Inflammatory macrophage (primary cell): ENCODE measurements around the gene MED12.
"Not testable (repeated sequence)": the region's sequence is repeated elsewhere in the genome, so short reads cannot be mapped to it uniquely, and the experiment has no call there.

Experiments
- DNase-seq, 2 donors: peaks; one replicate each; pipeline ENCODE4 v3.0.0-alpha.2; 2020 to 2022

MED12 gene

DNA sequence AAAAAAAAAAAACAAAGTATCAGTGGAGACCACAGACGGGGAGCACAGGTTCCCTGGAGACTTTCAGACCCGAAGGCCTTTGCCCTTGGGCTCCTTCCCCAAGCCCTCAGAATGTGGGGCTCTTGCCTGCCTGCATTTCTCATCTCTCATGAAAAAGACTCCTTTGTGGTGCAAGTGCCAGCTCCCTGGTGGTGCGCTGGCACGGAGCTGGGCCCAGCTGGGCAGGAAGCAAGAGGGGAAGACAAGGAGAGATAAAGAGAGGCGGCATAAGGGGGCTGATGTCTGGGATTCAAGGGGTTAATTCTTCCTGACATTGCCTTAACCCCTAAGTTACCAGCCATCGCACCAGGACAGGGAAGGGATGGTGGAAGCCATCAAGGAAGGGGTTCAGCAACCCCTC, 48.1 kb downstream of the MED12 start:
- no peak for DNase-seq

DNA sequence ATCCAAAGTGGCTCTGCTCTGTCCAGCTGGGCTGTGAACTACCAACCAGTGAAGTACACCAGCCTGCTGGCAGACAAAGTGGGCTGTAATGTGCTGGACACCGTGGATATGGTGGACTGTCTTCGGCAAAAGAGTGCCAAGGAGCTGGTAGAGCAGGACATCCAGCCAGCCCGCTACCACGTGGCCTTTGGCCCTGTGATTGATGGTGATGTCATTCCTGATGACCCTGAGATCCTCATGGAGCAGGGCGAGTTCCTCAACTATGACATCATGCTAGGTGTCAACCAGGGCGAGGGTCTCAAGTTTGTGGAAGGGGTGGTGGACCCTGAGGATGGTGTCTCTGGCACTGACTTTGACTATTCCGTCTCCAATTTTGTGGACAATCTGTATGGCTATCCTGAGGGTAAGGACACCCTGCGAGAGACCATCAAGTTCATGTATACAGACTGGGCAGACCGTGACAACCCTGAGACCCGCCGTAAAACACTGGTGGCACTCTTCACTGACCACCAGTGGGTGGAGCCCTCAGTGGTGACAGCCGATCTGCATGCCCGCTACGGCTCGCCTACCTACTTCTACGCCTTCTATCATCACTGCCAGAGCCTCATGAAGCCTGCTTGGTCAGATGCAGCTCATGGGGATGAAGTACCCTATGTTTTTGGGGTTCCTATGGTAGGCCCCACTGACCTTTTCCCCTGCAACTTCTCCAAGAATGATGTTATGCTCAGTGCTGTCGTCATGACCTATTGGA, 48.8 kb downstream of the MED12 start:
- DNase-seq, result no peak

DNA sequence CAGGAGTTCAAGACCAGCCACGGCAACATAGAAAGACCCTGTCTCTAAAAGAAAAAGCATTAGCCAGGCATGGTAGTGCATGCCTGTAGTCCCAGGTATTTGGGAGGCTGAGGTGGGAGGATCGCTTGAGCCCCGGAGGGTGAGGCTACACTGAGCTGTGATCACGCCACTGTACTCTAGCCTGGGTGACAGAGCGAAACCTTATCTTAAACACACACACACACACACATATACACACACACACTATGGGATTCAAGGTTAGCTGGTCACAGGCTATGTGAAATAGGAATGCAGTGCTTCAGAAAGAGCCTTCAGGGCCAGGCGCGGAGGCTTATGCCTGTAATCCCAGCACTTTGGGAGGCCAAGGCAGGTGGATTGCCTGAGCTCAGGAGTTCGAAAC, 49.7 kb downstream of the MED12 start:
- no peak for DNase-seq

DNA sequence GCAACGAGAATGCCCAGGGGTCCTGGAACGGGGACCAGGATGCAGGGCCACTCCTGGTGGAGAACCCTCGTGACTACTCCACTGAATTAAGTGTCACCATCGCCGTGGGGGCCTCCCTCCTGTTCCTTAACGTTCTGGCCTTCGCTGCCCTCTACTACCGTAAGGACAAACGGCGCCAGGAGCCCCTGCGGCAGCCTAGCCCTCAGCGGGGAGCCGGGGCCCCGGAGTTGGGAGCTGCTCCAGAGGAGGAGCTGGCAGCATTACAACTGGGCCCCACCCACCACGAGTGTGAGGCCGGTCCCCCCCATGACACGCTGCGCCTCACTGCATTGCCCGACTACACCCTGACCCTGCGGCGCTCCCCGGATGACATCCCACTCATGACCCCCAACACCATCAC, 51.2 kb downstream of the MED12 start:
- DNase-seq, result no peak

DNA sequence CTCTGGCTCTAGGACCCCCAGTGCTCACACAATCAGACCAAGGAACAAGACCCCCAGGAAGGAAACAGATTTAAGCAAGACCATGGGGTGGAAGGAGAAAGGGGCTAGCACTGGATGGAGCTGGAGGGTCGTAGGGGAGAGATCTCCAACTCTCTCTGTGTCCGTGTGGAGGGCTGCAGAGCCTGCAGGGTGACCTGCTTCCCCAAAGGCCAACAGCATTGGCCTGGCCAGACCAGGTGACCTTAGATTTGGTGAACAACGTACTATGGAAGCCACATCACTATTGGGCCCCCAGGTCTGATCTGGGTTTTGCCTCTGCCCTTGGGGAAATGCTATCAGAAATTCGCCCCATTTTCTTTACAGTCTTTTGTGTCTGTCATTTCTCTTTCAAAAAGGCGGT, 52.3 kb downstream of the MED12 start:
- DNase-seq, result no peak

DNA sequence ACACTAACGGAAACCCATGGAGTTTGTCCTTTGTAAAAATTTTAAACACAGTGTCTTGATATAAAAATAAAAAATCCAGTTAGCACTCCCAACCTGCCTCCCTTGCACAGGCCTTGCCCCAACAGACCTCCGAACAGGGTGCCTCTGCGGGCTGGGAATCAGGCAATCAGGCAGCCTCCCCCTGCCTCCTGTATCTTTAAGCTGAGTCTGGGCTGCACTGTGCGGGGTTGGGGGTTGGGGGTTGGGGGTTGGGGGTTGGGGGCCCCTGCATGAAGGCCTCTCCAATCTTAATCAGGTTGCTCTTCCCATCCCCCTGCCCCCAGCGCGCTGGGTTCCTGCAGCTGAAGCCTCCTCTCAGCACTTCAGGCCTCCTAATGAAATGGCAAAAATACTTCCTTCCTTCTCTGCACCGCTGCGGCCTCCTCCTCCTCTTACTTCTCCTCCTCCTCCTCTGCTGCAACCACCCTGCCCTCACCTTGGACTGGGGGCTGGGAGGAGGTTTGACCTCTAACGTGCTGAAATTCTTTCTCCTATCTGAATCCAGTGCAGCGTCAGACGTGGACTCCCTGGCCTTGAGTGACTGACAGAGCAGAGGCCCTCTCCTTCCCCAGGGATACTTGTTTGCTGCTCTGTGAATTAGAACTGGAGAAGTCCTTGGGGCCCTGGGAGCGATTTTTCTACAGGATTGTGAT, 52.9 kb downstream of the MED12 start:
- DNase-seq, result peak in 1 of 2 donors; percentile 6

DNA sequence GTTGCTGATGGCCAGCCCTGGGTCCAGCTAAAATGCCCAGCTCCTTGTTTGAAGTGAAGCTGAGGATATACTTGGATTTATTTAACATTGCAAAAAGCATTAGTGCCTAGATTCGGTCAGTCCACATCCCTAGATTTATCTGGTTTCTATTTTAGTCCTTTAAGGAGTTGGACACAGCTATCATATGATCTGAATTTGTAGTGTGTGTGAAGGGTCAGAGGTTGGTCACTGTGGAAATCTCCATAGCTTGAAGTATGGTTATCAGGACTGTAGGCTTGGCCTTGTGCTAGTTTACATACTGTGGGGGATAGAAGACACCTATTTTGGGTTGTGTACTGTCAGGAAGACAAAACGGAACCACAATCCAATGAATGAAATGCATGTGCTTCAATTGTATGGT, 55.0 kb downstream of the MED12 start:
- no peak for DNase-seq

DNA sequence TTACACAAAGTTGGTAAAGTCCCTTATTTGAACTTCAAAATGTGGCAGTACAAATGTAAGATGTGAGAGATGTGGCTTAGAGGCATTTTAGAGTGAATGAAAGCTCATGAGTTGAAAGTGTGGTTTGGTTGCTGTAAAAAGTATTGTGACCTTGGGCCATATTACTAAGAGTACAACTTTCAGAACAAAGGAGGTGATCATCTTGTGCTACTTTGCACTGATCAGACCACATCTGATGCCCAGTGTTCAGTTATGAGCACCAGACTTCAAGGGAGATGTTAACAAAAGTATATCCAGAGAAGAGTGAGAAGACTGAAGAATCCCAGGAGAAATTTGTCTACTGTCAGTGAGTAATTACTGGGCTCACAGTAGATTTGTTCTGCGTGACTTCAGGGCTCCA, 56.4 kb downstream of the MED12 start:
- no peak for DNase-seq

DNA sequence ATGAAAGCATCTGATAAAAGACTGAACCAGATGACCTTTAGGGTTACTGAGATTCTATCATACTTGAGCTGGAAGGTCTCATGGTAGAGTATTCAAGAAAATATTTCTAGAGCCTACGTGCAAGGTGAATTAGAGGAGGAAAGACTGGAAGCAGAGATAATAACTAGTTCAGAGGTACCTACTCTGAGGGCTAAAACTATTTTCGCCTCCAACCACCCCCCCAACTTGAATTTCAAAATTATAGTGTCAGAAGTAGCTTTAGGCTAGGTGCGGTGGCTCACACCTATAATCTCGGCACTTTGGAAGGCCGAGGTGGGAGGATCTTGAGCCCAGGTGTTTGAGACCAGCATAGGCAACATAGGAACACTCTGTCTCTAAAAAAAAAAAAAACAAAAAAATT, 57.1 kb downstream of the MED12 start:
- no peak for DNase-seq

DNA sequence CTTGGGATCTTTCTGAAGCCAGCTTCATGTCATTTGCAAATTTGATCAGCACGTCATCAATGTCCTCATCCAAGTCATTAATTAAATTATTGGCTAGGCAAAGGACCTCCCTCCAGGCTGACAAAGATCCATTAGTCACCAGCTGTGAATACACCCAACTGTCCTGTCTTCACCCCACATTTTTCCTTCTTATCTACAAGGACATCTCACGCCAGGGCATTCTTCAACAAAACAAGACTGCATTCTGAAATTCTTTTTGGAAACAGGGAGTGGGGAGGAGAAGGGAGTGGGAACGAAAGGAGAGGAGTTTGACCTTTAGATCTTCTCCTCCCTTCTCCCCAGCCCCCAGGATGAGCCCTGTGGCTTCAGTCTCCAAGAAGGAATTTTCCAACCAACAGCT, 58.9 kb downstream of the MED12 start:
- DNase-seq, result no peak

DNA sequence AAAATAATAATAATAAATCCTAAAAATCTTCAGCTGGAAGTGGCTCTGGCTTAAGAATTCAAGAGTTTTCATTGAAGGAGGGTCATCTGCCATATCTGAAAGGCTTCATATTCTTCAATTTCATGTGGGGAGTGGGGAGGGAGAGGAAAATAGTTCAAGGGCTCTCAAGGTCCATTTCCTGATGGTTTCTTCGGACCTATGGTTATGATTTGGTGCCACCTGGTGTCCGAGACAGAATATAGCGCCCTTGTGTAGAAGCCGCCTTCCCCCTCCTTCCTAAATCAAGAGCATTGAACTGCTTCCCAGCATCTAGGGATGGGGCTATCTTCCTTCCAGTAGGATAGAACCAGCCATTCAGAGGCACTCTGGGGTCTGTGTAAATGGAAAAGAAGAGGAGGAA, 60.5 kb downstream of the MED12 start:
- peak; percentile 59 to 61 for DNase-seq

DNA sequence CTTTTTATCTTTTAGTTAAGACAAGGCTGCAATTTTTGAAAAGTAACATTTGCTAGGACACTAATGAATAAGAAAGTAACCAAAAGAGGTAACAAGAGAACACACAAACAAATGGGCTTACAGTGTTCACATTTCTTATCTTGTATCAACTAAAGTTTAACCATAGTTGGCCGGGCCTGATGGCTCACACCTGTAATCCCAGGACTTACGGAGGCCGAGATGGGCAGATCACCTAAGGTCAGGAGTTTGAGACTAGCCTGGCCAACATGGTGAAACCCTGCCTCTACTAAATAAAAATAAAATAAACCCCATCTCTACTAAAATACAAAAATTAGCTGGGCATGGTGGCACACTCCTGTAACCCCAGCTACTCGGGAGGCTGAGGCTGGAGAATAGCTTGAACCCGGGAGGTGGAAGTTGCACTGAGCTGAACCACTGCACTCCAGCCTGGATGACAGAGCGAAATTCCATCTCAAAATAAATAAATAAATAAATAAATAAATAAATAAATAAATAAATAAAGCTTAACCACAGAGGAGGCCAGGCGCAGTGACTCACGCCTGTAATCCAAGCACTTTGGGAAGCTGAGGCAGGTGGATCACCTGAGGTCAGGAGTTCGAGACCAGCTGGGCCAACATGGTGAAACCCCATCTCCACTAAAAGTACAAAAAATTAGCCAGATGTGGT, 62.3 kb downstream of the MED12 start:
- DNase-seq, result not testable (repeated sequence)

DNA sequence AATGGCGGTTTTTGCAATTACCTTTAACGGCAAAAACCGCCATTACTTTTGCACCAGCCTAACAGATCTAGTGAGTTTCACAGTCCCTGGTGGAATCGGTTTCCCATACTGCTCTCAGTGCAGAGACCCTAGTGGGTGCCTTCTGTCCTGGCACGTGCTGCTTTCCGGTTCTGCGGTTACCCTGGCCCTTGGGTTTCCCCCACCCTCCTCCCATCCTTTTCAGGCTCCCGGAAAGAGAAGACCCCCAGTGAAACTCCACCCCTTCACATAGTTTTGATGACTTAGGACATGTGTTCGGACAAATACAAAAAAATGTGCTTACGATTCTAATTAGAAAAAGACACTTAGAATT, 63.1 kb downstream of the MED12 start:
- DNase-seq, result no peak

DNA sequence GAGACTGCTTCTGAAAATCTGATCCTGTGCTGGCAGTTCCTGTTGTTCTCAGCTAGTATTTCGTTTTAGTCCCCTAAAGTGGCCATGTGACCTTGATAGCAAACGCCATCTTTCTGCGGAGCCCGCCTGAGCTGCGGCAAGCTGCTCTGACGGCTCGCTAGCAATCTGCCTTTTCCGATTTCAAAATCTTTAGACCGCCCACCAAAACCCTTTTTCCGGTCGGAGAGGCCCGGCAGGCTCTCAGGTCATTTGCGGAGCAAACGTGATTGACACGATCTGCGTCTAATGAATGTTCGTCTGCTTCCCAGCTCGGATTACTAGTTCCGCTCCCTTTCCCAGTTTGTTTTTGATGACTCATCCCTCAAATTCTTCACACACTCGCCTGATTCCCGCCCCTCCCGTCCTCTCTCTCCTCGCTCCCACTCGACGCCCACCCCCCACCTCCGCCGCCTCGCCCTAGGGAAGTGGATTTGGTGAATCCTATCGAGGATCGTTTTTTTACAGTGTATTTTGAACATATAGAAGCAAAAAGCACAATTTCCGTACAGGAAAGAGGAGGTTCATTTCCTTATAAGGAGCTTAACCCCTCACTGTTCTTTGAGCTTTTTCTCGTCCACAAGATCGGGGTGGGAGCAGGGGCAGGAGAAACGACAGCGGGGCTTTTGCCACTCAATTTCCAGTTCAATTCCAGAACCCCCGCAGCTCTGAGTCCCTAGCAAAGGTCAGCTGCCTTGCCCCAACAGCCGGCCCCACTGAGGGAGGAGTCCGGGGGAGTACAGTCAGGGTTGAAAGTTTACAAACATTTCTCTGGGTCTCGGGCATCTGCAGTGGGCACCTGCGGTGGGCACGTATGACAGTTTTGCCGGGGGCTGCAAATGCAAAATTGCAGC, 63.8 kb downstream of the MED12 start:
- peak; percentile 96 for DNase-seq

DNA sequence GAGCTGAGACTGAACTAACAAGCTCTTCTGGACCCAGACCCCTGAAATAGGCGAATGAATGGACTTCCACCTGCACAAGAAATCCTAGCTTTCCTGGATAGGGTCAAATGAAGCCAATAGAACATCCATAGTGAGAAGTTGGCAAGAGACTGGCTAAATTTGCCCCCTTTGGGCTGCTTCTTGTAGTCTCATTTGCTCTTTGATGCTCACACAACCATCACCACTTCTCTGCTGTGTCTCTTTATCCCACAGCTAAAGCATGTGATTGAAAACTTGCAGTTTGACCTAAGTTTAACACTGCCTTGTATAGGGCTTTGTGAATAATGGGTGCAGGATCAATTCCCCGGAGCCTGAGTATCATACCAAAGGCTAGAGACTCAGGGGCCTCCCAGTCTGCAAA, 64.5 kb downstream of the MED12 start:
- DNase-seq, result no peak

DNA sequence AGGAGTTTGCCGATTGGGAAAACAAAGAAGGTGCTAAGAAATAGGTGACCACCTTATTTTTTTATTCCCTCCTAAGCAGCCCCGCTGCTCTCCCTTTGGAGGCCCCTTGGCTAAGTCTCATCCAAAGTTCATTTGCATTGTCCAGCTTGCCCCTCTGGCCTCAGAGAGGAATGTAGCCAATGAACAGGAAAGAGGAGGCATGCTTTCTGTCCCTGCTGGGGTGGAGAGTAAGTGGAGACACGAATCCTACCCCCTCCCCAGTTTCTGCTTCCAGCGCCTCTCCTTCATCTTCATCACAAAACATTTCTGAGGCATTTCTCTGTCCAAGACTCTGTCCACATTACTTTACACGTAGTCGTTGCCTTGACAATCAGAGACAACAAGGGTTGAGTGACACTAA, 64.9 kb downstream of the MED12 start:
- DNase-seq, result no peak

DNA sequence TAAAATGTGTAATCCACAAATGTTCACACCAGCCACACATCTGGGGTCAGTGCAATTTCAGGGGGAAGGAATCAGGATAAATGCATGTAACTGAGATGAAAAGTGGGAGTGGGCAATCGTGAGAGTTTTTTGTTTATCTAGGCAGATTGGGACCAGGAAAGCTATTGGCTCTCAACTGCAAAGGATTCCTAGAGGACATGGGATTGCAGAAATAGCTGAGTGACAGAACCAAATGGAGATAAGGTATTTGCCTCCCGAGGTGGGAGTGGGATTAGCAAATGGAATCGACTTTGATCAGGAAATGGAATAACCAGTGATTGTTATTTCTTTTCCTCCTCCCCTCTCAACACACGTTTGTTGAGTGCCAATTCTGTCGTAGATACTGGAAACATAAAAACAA, 65.7 kb downstream of the MED12 start:
- DNase-seq, result no peak

DNA sequence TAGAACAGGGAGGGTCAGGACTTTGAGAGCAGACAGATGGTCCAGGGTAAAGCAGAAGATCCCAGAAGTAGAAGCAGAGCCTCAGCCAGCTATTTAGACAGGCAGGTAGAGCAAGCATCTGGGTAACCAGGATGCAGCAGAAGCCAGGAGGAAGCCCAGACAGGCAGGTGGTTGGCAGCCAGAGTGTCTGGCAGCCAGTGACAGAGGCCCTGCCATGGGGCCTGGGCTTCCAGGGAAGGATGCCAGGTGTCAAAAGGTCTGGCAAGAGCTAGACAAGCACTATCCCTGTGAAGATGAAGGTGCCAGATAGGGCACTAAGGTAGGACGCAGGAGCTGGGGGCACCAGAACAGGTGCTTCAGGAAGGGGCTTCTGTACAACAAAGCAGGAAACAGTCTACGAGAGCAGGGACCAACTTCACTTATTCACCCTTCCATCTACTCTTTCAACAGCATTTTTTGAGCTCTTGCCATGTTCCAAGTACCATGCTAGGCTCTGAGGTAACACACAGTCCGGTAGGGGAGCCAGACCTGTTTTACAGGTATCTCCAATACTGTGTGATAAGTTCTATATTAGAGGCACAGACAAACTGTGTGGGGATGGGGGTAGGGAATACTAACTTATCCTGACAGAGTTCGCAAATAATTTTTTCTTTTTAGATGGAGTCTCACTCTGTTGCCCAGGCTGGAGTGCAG, 66.6 kb downstream of the MED12 start:
- DNase-seq, result no peak

DNA sequence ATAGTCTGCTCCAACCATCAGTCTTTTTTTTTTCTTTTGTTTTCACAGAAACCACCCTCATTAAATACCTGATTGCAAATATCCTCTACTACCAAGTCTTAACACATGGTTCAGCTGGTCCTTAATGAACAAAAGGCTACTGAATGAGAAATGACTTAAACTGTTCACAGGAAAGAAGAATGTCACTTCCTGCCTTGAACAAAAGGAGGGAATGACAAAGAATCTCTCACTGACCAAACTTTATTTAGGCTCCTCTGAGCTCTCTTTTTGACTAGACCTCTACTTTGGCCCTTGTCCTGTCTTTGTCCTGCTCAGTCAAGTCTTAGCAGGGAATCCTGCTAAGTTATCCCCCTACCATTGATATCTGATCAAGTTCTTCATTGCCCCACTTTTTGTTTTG, 72.9 kb downstream of the MED12 start:
- DNase-seq, result no peak
